ENCODE measurements around the gene GDE1. TPM values are rescaled to one million over a fixed set of nuclear protein-coding genes. Genes with fewer than 3 reads are reported as not detected.

GDE1 gene
- total RNA-seq, 3 donors from 2014 or later (not counting 1 experiment from before 2014, with no cell fraction given), result 35.5 to 40.4 (median 35.9) TPM

- DNase-seq, result peak in 1 of 2 donors; percentile 30
Observed at GRCh38 chr16:19524616-19525384, 2.9 kb upstream of the GDE1 start.

GRCh38 chr16:19524356-19524615 is 2.4 kb upstream of the GDE1 start:
- 0% methylated on average over 10 of the region's 11 CpGs for WGBS (ENCODE audit: insufficient coverage)
- Histone ChIP-seq H3K27ac (ENCODE audit: low read length) (peak overlapping the region; percentile 45), H3K36me3 (ENCODE audit: control insufficient read depth, insufficient read depth, low read length) (peaks cover 7% of the 10 kb centered on the region), H3K4me3 (ENCODE audit: low read length) (peak overlapping the region; percentile 83), H3K27me3 (ENCODE audit: control insufficient read depth, insufficient read depth, low read length) (no peaks in the 10 kb centered on the region), H3K4me1 (ENCODE audit: control insufficient read depth, insufficient read depth, low read length) (peaks cover 33% of the 10 kb centered on the region), H3K9me3 (ENCODE audit: control insufficient read depth, insufficient read depth, low read length) (no peaks in the 10 kb centered on the region)
- no peak for TF ChIP-seq CTCF (IDR thresholded peaks at IDR 0.05)
- Mint-ChIP-seq H3K27ac (peak overlapping the region; percentile 88 to 93), H3K27me3 (ENCODE audit: low read depth in 2 of 2) (no peaks in the 10 kb centered on the region), H3K9me3 (no peaks in the 10 kb centered on the region), H3K36me3 (peaks cover 6% of the 10 kb centered on the region), H3K4me1 (peaks cover 44 to 51% of the 10 kb centered on the region in 2 donors), H3K4me3 (peak overlapping the region; percentile 99)
- no peak for ATAC-seq
- DNase-seq, result no peak
- intact Hi-C loops (cut with micrococcal nuclease), result no loop called here

More at GRCh38 chr16:19524616-19525384, 2.9 kb upstream of the GDE1 start:
- Mint-ChIP-seq H3K36me3 (peaks cover 6% of the 10 kb centered on the region), H3K9me3 (no peaks in the 10 kb centered on the region), H3K4me1 (peaks cover 44 to 51% of the 10 kb centered on the region in 2 donors), H3K27me3 (ENCODE audit: low read depth in 2 of 2) (no peaks in the 10 kb centered on the region), H3K4me3 (peak overlapping the region; percentile 99), H3K27ac (peak overlapping the region; percentile 88 to 93)
- WGBS (ENCODE audit: insufficient coverage), result 12% methylated on average over 19 of the region's 19 CpGs
- no peak for ATAC-seq
- Histone ChIP-seq H3K4me3 (ENCODE audit: low read length) (peak overlapping the region; percentile 83), H3K27me3 (ENCODE audit: control insufficient read depth, insufficient read depth, low read length) (no peaks in the 10 kb centered on the region), H3K27ac (ENCODE audit: low read length) (peak overlapping the region; percentile 45), H3K36me3 (ENCODE audit: control insufficient read depth, insufficient read depth, low read length) (peaks cover 7% of the 10 kb centered on the region), H3K9me3 (ENCODE audit: control insufficient read depth, insufficient read depth, low read length) (no peaks in the 10 kb centered on the region), H3K4me1 (ENCODE audit: control insufficient read depth, insufficient read depth, low read length) (peaks cover 33% of the 10 kb centered on the region)
- intact Hi-C loops (cut with micrococcal nuclease), result no loop called here
- TF ChIP-seq CTCF (IDR thresholded peaks at IDR 0.05), result no peak

GRCh38 chr16:19523559-19524355 is 1.9 kb upstream of the GDE1 start, which contains the start of gene CCP110:
Gene CCP110 (plus strand): TSS chr16:19523942. CDS start chr16:19527882, 3,940 bp downstream.
- Mint-ChIP-seq H3K4me1 (peaks cover 47 to 55% of the 10 kb centered on the region in 2 donors), H3K4me3 (peak within 1 kb of the TSS; percentile 99), H3K36me3 (peaks cover 6% of the 10 kb centered on the region), H3K27me3 (ENCODE audit: low read depth in 2 of 2) (no peaks in the 10 kb centered on the region), H3K9me3 (no peaks in the 10 kb centered on the region), H3K27ac (peak within 1 kb of the TSS; percentile 88 to 94)
- no peaks in the 10 kb centered on the region for H3K9me3 ChIP-seq (ENCODE audit: control insufficient read depth, insufficient read depth, low read length)
- no peaks in the 10 kb centered on the region for H3K27me3 ChIP-seq (ENCODE audit: control insufficient read depth, insufficient read depth, low read length)
- WGBS (ENCODE audit: insufficient coverage), result under 1% methylated on average over 51 of the region's 51 CpGs
- TF ChIP-seq CTCF (IDR thresholded peaks at IDR 0.05), result no peak
- H3K27ac ChIP-seq (ENCODE audit: low read length), result peak within 1 kb of the TSS; percentile 45
- H3K36me3 ChIP-seq (ENCODE audit: control insufficient read depth, insufficient read depth, low read length), result peaks cover 7% of the 10 kb centered on the region
- ATAC-seq (peak; percentile 81 to 93 (median 86)), DNase-seq (peak; percentile 85 to 96)
- H3K4me1 ChIP-seq (ENCODE audit: control insufficient read depth, insufficient read depth, low read length), result peaks cover 33% of the 10 kb centered on the region
- intact Hi-C loops (cut with micrococcal nuclease), result loop anchor here (1.0 kb wide), 1 partner anchor 32 kb away; the partner anchor contains the start of gene VPS35L
- H3K4me3 ChIP-seq (ENCODE audit: low read length), result peak within 1 kb of the TSS; percentile 83
